Measurements from ENCODE around the gene ADAMTS14.

Gene ADAMTS14

DNA sequence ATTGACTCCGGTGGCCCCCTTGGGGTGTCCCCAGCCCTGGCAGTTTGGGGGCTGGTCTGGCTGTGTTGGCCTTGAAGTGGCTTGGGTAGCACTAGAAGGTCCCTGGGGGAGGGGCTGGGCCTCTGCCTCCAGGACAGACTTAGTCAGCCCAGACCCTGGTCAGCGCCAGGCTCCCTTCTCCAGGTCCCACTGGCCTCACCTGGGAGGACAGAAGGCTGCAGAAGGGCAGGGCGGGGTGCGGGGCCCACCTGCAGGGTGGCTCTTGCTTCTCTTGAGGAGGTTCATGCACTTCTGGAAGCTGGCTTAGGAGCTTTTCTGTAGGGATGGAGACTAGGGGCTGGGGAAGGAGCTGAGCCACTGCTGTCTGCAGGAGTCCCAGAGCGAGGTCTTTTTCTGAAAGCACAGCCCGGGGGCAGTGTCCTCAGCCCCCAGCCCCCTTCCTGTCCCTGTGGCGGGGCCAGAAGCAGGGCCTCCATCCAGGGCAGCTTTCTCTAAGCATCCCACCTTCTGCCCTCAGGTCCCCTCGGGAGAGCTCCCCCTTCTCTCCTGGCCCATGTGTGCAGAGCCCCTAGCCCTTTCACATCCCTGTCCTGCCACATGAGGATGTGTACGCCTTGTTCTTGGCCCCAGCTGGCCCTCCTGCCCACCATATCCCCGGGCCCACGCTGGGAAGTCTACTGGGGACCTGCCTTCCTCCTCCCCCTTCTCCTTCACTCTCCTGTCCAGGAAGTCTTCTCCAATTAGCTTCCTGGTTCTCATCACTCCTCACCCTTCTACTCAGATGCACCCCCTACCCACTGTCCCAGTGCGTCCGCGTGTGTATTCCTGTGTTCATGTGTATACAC, 101.9 kb downstream of the ADAMTS14 start:
- no peak for DNase-seq

- DNase-seq = no peak
Measured at GRCh38 chr10:70774810-70775678, 102.7 kb downstream of the ADAMTS14 start.

DNA sequence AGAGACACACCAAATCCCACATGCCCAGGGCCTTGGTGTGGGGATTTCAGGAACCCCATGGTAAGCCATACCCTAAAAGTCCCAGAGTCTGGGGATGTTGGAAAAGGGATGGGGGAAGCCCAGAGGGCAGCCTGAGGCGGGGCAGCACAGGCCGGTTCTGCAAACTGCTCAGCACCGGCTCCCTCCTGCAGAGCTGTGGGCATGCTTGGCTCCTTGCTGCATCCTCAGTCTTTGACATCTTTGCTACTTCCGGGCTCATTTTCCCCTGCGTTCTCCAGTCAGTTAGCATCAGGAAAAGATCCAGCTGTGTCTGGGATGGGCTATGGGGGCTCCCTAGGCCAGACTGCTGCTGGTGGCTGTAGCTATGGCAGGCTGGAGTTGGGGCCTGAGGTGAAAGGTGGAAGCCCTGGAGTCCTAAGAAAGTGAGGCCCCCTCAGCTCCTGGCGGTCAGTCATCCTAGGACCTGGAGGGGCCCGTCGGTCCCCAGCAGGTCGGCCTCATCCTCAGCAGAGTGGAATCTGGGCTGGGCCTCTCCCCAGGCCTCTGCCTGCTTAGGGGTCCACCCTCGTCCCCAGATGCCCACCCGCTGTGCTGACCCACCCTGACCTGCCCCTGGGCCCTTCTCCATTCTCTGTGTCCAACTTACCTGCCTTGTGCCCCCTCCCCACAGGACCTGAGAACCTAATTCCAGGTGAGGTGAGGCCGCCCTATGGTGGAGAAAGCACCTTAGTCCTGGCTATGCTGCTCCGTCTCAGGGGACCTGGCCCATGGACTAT, 103.6 kb downstream of the ADAMTS14 start:
- no peak for DNase-seq

- DNase-seq = no peak
Measured at GRCh38 chr10:70776455-70777005, 104.2 kb downstream of the ADAMTS14 start.

DNA sequence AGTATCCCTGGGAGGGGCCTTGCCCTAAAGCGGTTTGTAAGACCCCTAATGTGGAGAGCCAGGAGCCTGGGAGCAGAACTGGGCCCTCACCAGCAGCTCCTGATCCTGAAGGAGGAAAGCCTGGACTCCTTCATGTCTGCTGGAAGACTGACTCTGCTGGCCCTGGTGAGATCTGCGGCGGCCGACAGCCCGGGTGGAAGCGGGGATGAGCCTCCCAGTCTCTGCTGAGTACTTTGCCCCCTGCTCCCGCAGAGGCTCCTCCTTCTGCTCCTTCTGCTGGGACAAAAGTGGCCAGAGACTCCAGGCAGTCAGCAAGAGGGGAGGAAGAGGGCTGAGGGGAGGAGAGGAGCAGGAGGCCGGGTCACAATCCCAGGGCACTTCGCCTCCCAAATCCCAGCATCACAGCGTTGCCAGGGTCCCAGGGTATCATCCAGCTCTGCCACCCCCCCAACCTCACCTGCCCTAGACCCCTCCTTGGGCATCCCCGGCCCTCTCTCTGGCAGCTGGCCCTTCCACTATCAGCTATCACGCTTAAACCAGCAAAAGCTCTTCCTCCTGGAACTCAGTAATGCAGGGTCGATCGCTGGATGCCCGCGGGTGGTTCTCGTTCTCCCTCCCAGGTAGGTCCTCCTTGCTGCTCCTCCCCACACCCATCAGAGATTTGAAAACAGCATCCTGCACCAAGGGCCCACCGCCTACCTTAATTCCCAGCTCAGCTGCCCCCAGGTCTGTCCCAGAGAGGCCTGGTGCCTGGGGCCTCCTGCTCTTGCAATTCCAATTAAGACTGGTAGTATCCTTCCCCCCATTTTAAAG, 105.0 kb downstream of the ADAMTS14 start:
- no peak for DNase-seq

GRCh38 chr10:70778267-70778924, 106.1 kb downstream of the ADAMTS14 start:
- DNase-seq = no peak

GRCh38 chr10:70779088-70779487, 106.8 kb downstream of the ADAMTS14 start:
- no peak for DNase-seq

GRCh38 chr10:70779511-70780369, 107.4 kb downstream of the ADAMTS14 start:
- DNase-seq = no peak

- DNase-seq = no peak
Measured at GRCh38 chr10:70780370-70780760, 108.1 kb downstream of the ADAMTS14 start.

DNA sequence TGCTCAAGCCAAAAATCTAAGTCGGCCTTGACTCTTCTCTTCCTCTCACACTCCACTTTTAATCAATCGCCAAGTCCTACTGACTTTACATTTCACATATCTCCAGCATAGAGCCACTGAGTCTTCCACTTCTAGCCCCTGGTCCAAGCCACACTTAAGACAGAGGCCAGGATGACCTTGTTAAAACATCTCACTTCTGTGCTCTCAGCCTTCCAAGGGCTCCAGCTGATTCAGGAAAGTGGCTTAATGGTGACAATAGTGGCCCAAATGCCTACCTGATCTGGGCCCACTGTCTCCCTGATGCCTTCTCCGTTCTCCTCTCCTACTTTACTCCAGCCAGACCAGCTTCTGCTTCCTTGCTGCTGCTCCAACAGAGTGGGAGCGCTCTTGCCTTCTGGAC, 108.5 kb downstream of the ADAMTS14 start:
- no peak for DNase-seq

DNA sequence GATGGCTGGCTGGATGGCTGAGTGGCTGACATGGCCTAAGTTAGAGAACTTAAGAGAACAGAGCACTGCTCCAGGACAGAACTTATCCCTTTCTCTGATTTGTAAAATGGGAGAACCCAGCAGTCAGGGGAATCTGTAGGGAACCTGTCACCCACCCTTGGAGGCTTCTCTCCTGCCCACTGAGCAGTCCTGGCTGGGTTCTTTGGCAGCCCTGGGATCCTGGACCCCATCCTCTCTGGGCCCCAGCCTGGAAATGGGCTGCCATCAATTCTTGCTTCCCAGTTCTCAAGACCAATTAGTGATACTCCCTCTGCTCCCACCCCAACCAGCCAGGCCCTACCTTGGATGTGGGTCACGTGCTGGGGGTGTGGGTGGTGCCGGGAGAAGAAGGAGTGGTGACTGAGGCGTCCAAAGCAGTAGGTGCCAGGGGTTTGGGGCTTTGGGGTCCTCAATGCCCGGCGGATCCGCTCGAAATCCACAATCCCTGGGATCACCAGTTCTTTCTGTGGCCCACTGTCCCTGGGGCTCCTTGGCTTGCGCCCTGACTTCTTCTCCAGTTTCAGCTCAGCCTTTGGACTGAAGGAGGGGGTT, 109.2 kb downstream of the ADAMTS14 start:
- DNase-seq = no peak

GRCh38 chr10:70782086-70782745, 109.9 kb downstream of the ADAMTS14 start:
- no peak for DNase-seq

- no peak for DNase-seq
Measured at GRCh38 chr10:70782746-70783680, 110.7 kb downstream of the ADAMTS14 start.

GRCh38 chr10:70784016-70784415, 111.7 kb downstream of the ADAMTS14 start:
- DNase-seq = no peak

DNA sequence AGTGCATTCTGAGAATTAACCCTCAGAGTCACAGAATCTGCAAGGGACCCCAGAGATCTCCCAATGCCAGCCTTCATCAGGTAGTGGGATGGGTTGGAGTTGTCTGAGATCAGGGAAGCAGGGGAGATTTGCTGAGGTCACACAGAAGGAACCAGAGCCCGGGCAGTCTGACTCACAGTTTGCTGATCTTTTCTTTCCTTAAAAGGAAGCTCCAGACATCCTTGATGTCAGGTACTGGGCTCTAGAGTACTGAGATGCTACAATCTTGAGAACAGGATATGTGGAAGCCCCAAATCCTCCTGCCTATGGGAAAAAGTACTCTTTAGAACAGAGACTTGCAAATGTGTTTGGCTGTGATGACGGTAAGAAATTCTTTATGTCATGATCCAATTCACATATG, 112.2 kb downstream of the ADAMTS14 start:
- no peak for DNase-seq

DNA sequence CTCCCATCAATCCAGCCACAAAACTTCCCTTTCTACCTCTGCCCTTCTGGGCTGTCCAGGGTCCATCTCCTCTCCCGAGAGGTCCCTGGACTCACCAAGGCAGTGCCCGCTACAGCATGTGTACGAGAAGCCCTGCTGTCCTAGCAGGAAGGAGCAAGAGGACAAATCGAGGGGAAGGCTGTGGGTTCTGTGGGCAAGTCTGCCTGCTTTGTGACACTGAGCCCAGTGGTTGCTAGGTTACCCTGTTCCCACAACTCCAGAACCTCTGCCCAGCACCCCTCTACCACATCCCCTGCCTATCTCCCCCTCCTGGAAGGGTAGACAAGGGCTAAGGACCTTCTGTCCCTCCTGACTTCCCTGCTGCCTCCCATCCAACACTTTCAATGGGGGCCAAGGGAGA, 112.9 kb downstream of the ADAMTS14 start, which contains the start of gene TBATA:
TBATA (minus strand) TSS at position 188 of the 400 bp plus-strand sequence. CDS start 1,998 bp downstream, outside the sequence.
- no peak for DNase-seq

GRCh38 chr10:70786799-70787415, 114.6 kb downstream of the ADAMTS14 start:
- DNase-seq = no peak
